Measurements from ENCODE around the gene GCSH. TPM values are rescaled to one million over a fixed set of nuclear protein-coding genes. Genes with fewer than 3 reads are reported as not detected.

GCSH gene
- total RNA-seq, 1 experiment from 2014 or later: 109 TPM

DNA sequence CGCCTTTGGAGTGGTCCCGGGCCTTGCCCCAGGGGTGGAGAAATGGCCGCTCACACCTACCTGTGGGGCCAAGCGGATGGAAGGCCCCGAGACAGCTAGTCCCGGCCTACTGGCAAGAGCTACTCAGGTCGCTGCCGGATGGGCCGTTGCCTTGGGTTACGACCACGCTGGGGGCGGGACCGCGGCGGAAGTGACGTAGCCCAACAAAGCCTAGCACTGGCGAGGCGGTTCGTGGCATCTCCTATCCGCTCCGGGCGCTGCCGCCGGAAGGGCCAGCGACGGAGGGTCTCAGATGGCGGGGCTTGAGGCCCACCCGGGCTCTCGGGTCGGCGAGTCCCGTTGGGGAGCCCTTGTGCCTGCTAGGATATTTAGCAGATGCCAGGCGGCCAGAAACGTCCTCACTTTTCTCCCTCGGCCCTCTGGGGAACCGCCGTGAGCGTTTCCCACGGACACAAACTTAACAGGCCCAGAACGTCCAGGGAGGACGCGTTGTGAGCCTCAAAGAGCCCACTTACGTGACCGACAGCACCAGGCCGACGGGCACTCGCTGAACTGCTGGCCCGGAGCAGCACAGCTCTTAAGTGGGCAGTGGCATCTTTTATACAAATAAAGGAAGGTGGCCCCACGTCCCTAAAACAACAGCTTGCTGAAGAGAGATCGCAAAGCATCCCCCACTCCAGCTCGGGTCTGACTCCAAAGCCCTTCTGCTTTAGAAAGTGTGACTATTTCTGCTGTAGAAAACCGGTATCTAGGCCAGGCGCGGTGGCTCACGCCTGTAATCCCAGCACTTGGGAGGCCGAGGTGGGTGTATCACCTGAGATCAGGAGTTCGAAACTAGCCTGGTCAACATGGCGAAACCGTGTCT is 18.9 kb downstream of the GCSH start, which contains the start of gene C16orf46:
TSS of gene C16orf46 (minus strand) at position 163 of the 865 bp plus-strand sequence. CDS start 13,283 bp downstream, outside the sequence.
- TF ChIP-seq, protein P1, sequence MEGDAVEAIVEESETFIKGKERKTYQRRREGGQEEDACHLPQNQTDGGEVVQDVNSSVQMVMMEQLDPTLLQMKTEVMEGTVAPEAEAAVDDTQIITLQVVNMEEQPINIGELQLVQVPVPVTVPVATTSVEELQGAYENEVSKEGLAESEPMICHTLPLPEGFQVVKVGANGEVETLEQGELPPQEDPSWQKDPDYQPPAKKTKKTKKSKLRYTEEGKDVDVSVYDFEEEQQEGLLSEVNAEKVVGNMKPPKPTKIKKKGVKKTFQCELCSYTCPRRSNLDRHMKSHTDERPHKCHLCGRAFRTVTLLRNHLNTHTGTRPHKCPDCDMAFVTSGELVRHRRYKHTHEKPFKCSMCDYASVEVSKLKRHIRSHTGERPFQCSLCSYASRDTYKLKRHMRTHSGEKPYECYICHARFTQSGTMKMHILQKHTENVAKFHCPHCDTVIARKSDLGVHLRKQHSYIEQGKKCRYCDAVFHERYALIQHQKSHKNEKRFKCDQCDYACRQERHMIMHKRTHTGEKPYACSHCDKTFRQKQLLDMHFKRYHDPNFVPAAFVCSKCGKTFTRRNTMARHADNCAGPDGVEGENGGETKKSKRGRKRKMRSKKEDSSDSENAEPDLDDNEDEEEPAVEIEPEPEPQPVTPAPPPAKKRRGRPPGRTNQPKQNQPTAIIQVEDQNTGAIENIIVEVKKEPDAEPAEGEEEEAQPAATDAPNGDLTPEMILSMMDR (IDR thresholded peaks at IDR 0.05; ENCODE audit: unreplicated experiment): no peak
- Mint-ChIP-seq H3K4me1 (ENCODE audit: low read depth, unreplicated experiment) (no peaks in the 10 kb centered on the region), H3K36me3 (ENCODE audit: insufficient read depth, unreplicated experiment) (peaks cover 14% of the 10 kb centered on the region), H3K27ac (ENCODE audit: unreplicated experiment) (no peak within 1 kb of the TSS), H3K27me3 (ENCODE audit: unreplicated experiment) (no peaks in the 10 kb centered on the region), H3K9me3 (ENCODE audit: low read depth, unreplicated experiment) (no peaks in the 10 kb centered on the region), H3K4me3 (ENCODE audit: low read depth, unreplicated experiment) (no peak within 1 kb of the TSS)
- intact Hi-C loops (cut with micrococcal nuclease; ENCODE audit: unreplicated experiment): loop anchor here (5.0 kb wide), 1 partner anchor 65 kb away; no protein-coding TSS in a partner anchor
- DNase-seq: peak; percentile 99
- CTCF ChIA-PET: interaction anchor here (0.5 to 1.2 kb wide), 5 partner anchors 14 to 161 kb away, joined by 3 to 9 read pairs (median 3); partner anchors contain the start of genes ATMIN and BCO1
- BruUV-seq (replicated peaks): TSS peak; percentile 94

DNA sequence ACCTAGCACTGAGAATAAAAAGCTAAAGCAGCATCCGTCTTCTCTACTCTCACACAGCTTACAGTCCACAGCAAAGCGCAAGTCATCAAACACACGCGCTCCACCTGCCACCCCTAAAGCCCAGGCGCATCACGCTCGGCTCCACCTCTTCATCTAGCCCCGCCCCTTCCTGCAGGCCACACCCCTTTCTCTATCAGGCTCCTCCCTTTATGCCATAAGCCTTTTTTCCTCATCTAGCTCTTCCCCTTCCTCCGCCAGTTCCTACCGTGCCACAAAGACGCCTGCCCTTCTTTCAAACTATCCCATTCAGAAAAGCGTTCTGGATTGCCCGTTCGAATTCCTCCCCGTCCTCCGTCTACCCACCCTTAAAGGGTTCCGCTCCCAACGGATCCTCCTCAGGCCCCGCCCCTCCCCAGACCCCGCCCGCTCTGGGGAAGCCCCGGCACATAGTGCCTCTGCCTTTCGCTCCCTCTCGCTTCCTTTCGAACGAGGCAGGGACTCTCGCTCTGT is 19.6 kb downstream of the GCSH start:
- Mint-ChIP-seq H3K9me3 (ENCODE audit: low read depth, unreplicated experiment) (no peaks in the 10 kb centered on the region), H3K4me3 (ENCODE audit: low read depth, unreplicated experiment) (no peak overlapping the region), H3K27ac (ENCODE audit: unreplicated experiment) (no peak overlapping the region), H3K27me3 (ENCODE audit: unreplicated experiment) (no peaks in the 10 kb centered on the region), H3K4me1 (ENCODE audit: low read depth, unreplicated experiment) (peaks cover 6% of the 10 kb centered on the region), H3K36me3 (ENCODE audit: insufficient read depth, unreplicated experiment) (peaks cover 10% of the 10 kb centered on the region)
- intact Hi-C loops (cut with micrococcal nuclease; ENCODE audit: unreplicated experiment): loop anchor here (5.0 kb wide), 1 partner anchor 66 kb away; no protein-coding TSS in a partner anchor
- CTCF ChIA-PET: interaction anchor here (0.7 to 1.2 kb wide), 4 partner anchors 41 to 162 kb away, joined by 3 to 9 read pairs (median 3); partner anchors contain the start of genes ATMIN and BCO1
- no TSS peak for BruUV-seq (replicated peaks)
- peak; percentile 94 for DNase-seq
- TF ChIP-seq, protein P1 (IDR thresholded peaks at IDR 0.05; ENCODE audit: unreplicated experiment): no peak

DNA sequence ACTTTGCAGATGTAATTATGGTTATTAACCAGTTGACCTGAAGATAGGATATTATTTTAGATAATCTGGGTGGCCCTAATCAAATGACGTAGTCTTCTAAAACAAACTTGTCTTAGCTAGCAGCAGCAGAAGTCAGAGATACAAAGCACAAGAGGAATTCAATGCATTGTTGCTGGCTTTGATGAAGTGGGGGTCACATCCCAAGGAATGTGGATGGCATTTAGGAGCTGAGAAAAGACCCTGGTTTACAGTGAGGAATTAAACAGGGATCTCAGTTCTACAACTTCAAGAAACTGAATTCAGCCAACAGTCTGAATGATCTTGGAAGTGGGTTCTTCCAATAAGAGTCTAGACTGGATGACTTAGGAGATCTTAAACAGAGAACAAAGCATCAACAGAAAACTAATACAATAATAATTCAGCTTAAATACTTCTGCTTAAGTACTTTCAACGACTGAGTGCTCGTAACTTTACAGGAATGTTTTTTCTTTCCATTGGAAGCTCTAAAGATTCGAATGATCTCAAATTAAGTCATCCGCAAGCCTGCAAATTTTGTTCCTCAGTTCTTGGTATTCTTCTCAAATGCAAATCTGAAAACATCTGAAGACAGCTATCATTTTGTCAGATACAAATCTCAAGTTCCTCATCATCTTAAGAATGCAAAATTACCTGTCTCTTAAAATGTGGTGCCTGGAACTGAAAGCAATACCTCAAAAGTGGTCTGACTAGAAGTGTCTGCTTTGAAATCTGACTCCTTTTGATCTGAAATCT is 22.4 kb downstream of the GCSH start:
- Mint-ChIP-seq H3K4me3 (ENCODE audit: low read depth, unreplicated experiment) (no peak overlapping the region), H3K9me3 (ENCODE audit: low read depth, unreplicated experiment) (no peaks in the 10 kb centered on the region), H3K4me1 (ENCODE audit: low read depth, unreplicated experiment) (peaks cover 14% of the 10 kb centered on the region), H3K27ac (ENCODE audit: unreplicated experiment) (no peak overlapping the region), H3K36me3 (ENCODE audit: insufficient read depth, unreplicated experiment) (no peaks in the 10 kb centered on the region), H3K27me3 (ENCODE audit: unreplicated experiment) (no peaks in the 10 kb centered on the region)
- intact Hi-C loops (cut with micrococcal nuclease; ENCODE audit: unreplicated experiment): no loop called here
- CTCF ChIA-PET: interaction anchor here (0.8 to 1.5 kb wide), 2 partner anchors 29 to 38 kb away, joined by 3 read pairs; partner anchors contain the start of gene ATMIN
- TF ChIP-seq, protein P1 (IDR thresholded peaks at IDR 0.05; ENCODE audit: unreplicated experiment): no peak
- no TSS peak for BruUV-seq (replicated peaks)
- DNase-seq: no peak

DNA sequence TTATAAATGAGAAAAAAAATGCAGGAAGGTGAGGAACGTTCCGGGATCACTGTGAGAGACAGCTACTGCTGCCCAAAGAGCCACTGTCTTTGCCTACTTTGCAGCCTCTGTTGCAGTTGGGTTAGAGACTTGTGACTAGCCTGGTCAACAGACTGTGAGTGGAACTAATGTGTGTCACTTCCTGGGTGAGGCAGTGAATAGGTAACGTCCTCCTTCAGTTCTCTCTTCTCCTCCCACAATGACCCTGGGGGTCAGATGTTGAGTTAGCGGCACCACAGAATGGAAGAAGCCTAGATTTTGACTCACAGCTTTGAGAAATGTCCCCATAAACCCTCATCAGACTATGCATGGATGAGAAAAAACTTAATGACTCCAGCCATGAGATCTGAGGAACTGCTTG is 24.4 kb downstream of the GCSH start:
- peak; percentile 44 for DNase-seq
- H3K27me3 Mint-ChIP-seq (ENCODE audit: unreplicated experiment): no peaks in the 10 kb centered on the region
- intact Hi-C loops (cut with micrococcal nuclease; ENCODE audit: unreplicated experiment): no loop called here
- no peak overlapping the region for H3K27ac Mint-ChIP-seq (ENCODE audit: unreplicated experiment)
- no peak overlapping the region for H3K4me3 Mint-ChIP-seq (ENCODE audit: low read depth, unreplicated experiment)
- BruUV-seq (replicated peaks): no TSS peak
- CTCF ChIA-PET: interaction anchor here (1.1 kb wide), 1 partner anchor 35 kb away, joined by 3 read pairs; no protein-coding TSS in a partner anchor
- H3K36me3 Mint-ChIP-seq (ENCODE audit: insufficient read depth, unreplicated experiment): no peaks in the 10 kb centered on the region
- peaks cover 14% of the 10 kb centered on the region for H3K4me1 Mint-ChIP-seq (ENCODE audit: low read depth, unreplicated experiment)
- TF ChIP-seq, protein P1 (IDR thresholded peaks at IDR 0.05; ENCODE audit: unreplicated experiment): no peak
- no peaks in the 10 kb centered on the region for H3K9me3 Mint-ChIP-seq (ENCODE audit: low read depth, unreplicated experiment)

Data from Calu3 (cell line).